OCI-LY1 (cell line): Measurements from ENCODE around the gene PRR11.

ENCODE experiments used
- EZH2 ChIP-seq: fragments of 200-600 bp; sonication (generic), shearing (Covaris generic); IDR thresholded peaks from 2 replicates; pipeline ENCODE4 v1.8.0; 2017; ENCODE audit warnings: borderline replicate concordance, mixed run types, mild to moderate bottlenecking, antibody characterized with exemption, low read length, moderate library complexity, mixed read lengths
- TF ChIP-seq, protein P1 (sequence below): fragments of 200-600 bp; sonication (generic), shearing (Covaris generic); IDR thresholded peaks from 2 replicates; pipeline ENCODE4 v1.5.1; 2017; ENCODE audit warnings: mild to moderate bottlenecking, antibody characterized with exemption, low read length, moderate library complexity, mixed read lengths

DNA sequence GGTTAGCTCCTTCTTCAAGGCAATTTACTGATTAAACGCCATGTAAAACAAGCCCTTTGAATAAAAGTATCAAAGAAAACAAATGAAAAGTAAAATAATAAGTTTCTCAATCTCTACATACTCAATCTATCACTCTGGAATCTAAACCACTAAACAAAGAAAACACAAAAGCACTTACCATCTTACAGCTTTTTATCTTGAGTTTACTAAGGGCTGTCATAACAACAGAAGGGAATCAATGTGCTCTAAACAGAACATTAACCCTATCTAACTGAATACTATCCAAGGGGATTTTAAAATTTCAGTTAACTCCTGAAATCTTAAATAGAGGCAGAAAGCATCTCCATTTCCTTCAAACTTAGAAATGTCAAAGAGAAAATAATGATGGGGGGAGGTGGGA lies 4.0 kb upstream of the PRR11 start:
- TF ChIP-seq, protein P1, sequence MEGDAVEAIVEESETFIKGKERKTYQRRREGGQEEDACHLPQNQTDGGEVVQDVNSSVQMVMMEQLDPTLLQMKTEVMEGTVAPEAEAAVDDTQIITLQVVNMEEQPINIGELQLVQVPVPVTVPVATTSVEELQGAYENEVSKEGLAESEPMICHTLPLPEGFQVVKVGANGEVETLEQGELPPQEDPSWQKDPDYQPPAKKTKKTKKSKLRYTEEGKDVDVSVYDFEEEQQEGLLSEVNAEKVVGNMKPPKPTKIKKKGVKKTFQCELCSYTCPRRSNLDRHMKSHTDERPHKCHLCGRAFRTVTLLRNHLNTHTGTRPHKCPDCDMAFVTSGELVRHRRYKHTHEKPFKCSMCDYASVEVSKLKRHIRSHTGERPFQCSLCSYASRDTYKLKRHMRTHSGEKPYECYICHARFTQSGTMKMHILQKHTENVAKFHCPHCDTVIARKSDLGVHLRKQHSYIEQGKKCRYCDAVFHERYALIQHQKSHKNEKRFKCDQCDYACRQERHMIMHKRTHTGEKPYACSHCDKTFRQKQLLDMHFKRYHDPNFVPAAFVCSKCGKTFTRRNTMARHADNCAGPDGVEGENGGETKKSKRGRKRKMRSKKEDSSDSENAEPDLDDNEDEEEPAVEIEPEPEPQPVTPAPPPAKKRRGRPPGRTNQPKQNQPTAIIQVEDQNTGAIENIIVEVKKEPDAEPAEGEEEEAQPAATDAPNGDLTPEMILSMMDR: no peak
- TF ChIP-seq EZH2: no peak
